ENCODE data around the gene RRH.

The RRH gene

GRCh38 chr4:109861916-109862511 is 34.2 kb downstream of the RRH start:
- no peak for TF ChIP-seq CTCF (conservative IDR thresholded peaks at IDR 0.05; ENCODE audit: low read depth, low read length)
- no peak overlapping the region for H3K4me3 ChIP-seq (ENCODE audit: low read length)
- DNase-seq (ENCODE audit: low read depth): no peak

DNA sequence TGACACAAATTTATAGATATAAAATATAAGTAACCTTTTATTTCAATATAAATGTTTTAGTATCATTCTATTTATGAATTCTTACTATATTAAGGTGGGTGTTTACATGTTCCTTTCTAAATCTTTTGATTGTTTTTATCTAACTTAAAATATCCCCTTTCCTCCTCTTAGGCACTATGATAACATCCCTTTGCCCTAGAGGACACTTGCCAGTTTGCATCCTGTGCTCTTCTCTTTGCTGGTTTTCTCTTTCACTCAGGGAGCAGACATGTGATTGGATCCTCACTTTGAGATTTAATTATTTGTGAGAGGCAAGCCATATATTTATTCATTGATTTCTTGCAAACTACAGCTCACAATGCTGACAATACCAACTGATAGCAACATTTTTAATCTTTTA is 36.4 kb downstream of the RRH start:
- TF ChIP-seq CTCF (conservative IDR thresholded peaks at IDR 0.05; ENCODE audit: low read depth, low read length): no peak
- no peak overlapping the region for H3K4me3 ChIP-seq (ENCODE audit: low read length)
- DNase-seq (ENCODE audit: low read depth): no peak

DNA sequence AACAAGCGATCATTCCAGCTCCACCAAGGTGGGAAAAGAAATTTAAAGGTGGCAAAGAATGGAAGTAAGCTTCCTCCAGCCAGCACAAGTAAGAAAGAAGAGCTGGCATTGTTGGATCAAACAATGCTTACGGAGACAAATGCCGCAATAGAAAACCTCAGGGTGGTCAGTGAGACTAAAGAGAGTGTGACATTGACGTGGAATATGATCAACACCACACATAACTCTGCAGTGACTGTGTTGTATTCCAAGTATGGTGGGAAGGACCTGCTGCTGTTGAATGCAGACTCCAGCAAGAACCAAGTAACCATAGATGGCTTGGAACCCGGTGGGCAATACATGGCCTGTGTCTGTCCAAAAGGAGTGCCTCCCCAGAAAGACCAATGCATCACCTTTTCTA is 42.3 kb downstream of the RRH start:
- TF ChIP-seq CTCF (conservative IDR thresholded peaks at IDR 0.05; ENCODE audit: low read depth, low read length): no peak
- DNase-seq (ENCODE audit: low read depth): no peak
- no peak overlapping the region for H3K4me3 ChIP-seq (ENCODE audit: low read length)

DNA sequence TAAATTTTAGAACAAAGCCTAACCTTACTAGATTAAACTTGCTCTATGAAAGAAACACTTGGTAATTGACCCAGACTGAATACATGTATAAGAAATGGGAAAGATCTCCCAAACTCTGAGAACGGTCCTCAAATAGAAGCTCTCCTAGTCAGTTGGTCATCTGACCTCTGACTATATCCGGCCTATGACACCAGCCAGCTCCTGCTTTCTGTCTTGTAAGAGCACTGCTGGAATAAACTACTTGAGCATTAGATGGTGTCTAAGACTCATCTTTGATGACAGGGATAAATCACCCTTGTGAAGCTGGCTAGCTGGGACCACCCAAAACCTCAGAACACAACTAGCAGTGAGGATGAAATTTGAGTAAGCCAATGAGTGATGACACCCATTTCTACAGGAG is 44.3 kb downstream of the RRH start:
- no peak for DNase-seq (ENCODE audit: low read depth)
- no peak for TF ChIP-seq CTCF (conservative IDR thresholded peaks at IDR 0.05; ENCODE audit: low read depth, low read length)
- H3K4me3 ChIP-seq (ENCODE audit: low read length): no peak overlapping the region

DNA sequence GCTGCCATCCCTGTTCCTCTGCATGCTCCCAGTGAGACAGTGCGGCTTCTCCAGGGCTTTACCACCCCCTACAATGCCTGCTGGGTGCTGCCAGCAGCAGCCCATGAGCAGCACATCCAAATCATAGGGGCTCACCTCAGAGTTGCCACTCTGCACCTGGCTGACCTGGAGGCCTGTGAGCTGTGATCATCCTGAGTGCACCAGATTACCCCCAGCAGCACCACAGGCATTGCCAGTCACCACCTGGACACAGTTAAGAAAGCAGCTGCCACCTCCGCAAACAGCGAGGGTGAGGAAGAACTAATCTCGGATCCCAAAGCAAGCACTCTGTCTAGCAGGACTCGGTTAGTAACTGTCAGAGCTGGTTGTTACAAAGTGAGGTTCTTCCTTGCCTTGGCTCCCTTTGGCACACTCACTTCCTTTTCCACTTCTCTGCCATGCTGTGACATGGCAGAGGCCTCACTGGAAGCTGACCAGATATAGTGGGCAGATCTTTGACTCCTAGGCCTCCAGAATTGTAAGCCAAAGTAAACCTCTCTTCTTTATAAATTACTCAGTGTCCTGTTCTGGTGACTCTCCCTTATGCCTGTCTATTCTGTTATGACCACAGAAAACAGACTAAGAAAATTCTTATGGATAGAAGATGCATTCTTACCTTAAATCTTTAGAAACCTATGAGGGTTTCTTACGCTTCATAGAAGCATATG is 45.3 kb downstream of the RRH start:
- DNase-seq (ENCODE audit: low read depth): no peak
- no peak overlapping the region for H3K4me3 ChIP-seq (ENCODE audit: low read length)
- no peak for TF ChIP-seq CTCF (conservative IDR thresholded peaks at IDR 0.05; ENCODE audit: low read depth, low read length)

DNA sequence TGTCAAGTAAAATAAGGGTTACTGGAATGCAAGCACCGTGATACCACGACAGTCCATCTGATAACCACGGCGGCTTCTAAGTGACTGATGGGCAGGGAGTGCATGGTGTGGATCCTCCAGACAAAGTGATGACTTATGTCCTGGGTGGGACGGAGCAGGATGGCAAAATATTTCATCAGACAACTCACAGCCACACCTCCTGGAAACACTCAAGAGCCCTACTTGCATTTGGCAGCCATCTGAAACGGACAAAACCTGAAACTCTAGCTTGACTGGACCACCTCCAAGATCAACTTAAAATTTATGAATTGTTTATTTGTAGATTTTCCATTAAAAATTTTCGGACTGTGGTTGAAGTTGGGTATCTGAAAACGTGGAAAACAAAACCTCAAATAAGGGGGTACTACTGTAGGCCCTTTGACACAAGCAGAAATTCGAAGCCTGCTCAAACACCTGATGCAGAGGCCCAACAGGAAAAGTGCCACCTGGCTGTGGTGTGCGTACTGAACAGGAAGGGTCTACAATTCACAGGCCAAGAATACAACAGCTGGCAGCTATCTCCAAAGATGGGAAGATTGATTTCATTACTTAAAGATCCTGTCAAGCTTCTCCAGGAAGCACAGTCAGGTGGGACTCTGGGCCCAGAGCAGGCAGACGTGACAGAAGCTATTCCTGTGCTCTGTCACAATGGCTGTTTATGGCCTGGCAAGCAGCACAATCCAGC is 46.2 kb downstream of the RRH start:
- H3K4me3 ChIP-seq (ENCODE audit: low read length): no peak overlapping the region
- no peak for DNase-seq (ENCODE audit: low read depth)
- TF ChIP-seq CTCF (conservative IDR thresholded peaks at IDR 0.05; ENCODE audit: low read depth, low read length): no peak

Data from retinal pigment epithelial cell (primary cell).